HCT116 (cell line): ENCODE results near the gene C1orf159. TPM values are rescaled to one million over a fixed set of nuclear protein-coding genes. Genes with fewer than 3 reads are reported as not detected.

Experiments
- ATAC-seq: fragments of 200-7000 bp; cut with Tn5 transposase; 2 replicates; pipeline ENCODE4 v1.9.1; 2020; ENCODE audit warnings: mild to moderate bottlenecking, moderate library complexity
- BruUV-seq: library from RNA; stranded (reverse); fragments of 400-500 nt; replicated peaks from 2 replicates; lab custom pipeline; 2021; lab: Mats Ljungman, UMichigan
- CTCF ChIA-PET: fragments of 300-600 bp; sonication (Branson Sonifier 250); formaldehyde crosslinking; loops from one replicate; lab custom pipeline; 2021; ENCODE audit warnings: antibody characterized with exemption; lab: Charles Lee
- POLR2A ChIA-PET: fragments of 300-600, 350-600 bp; sonication (Branson Sonifier 250); formaldehyde crosslinking; loops from one replicate; lab custom pipeline; 2021; ENCODE audit warnings: antibody characterized with exemption; lab: Charles Lee
- RAD21 ChIA-PET, 2 experiments: fragments of 300-600 bp; sonication (Branson Sonifier 250); formaldehyde crosslinking; loops; one replicate each; lab custom pipeline; 2023; ENCODE audit warnings: low total read pairs in 2 of 2; ENCODE audit not compliant: uncharacterized antibody in 2 of 2, unreplicated experiment in 2 of 2, low non-redundant PET in 1 of 2; lab: Charles Lee
- DNase-seq: peaks from one replicate; pipeline ENCODE4 v3.0.0-alpha.2; 2010; ENCODE audit warnings: low read depth, low spot score
- H2AFZ ChIP-seq: fragments of 200-600 bp; shearing (Covaris generic), sonication (generic); 2 replicates; pipeline ENCODE4 v1.6.1; 2017; ENCODE audit warnings: low read depth, mixed run types, mixed read lengths, antibody characterized with exemption, low read length; ENCODE audit not compliant: poor library complexity, severe bottlenecking
- H3K27ac ChIP-seq: 2 replicates; pipeline ENCODE4 v1.5.1; 2012; ENCODE audit warnings: low read depth, low read length
- H3K27me3 ChIP-seq: fragments of 200-600 bp; sonication (generic); 2 replicates; pipeline ENCODE4 v1.6.1; 2016; ENCODE audit warnings: mixed run types, low read length, mixed read lengths; ENCODE audit not compliant: insufficient read depth
- H3K36me3 ChIP-seq, 2 experiments: fragments of 200-500 bp in 1 of 2; fragments of 200-600 bp in 1 of 2; sonication (Bioruptor generic) in 1 of 2; sonication (generic) in 1 of 2; 2 replicates each; pipeline versions ENCODE4 v1.5.1 to v1.6.1; 2014 to 2016; ENCODE audit warnings: low read length in 2 of 2, inconsistent platforms in 1 of 2, mixed read lengths in 1 of 2, mixed run types in 1 of 2; ENCODE audit not compliant: insufficient read depth in 2 of 2, control insufficient read depth in 1 of 2
- H3K4me1 ChIP-seq, 2 experiments: fragments of 200-600 bp in 1 of 2; sonication (generic) in 1 of 2; 2 replicates each; pipeline versions ENCODE4 v1.5.1 to v1.6.1; 2012 to 2017; ENCODE audit warnings: low read length in 2 of 2, inconsistent platforms in 1 of 2, mild to moderate bottlenecking in 1 of 2, mixed read lengths in 1 of 2, mixed run types in 1 of 2, moderate library complexity in 1 of 2; ENCODE audit not compliant: insufficient read depth in 2 of 2, control insufficient read depth in 1 of 2
- H3K4me2 ChIP-seq: fragments of 200-600 bp; sonication (generic); 2 replicates; pipeline ENCODE4 v1.6.1; 2017; ENCODE audit warnings: mixed run types, low read length, mixed read lengths
- H3K4me3 ChIP-seq, 2 experiments: fragments of 200-600 bp in 1 of 2; sonication (generic) in 1 of 2; replicated peaks in 1 of 2; 2 replicates each; pipeline ENCODE4 v1.5.1; 2011 to 2016; ENCODE audit warnings: low read length in 2 of 2, control low read depth in 1 of 2, low read depth in 1 of 2, mild to moderate bottlenecking in 1 of 2, mixed read lengths in 1 of 2, mixed run types in 1 of 2
- H3K79me2 ChIP-seq: fragments of 200-600 bp; sonication (generic); 2 replicates; pipeline ENCODE4 v1.6.1; 2017; ENCODE audit warnings: mild to moderate bottlenecking, mixed run types, low read length, moderate library complexity, mixed read lengths; ENCODE audit not compliant: insufficient read depth
- H3K9ac ChIP-seq: fragments of 200-600 bp; sonication (generic); 2 replicates; pipeline ENCODE4 v1.6.1; 2016; ENCODE audit warnings: low read length, mixed read lengths
- H3K9me2 ChIP-seq: fragments of 200-600 bp; sonication (generic), shearing (Covaris generic); 2 replicates; pipeline ENCODE4 v1.6.1; 2017; ENCODE audit warnings: mixed run types, mild to moderate bottlenecking, moderate library complexity; ENCODE audit not compliant: insufficient read depth
- H3K9me3 ChIP-seq, 2 experiments: fragments of 200-500 bp in 1 of 2; fragments of 200-600 bp in 1 of 2; sonication (Bioruptor generic) in 1 of 2; sonication (generic) in 1 of 2; 2 replicates each; pipeline ENCODE4 v1.6.1; 2014 to 2017; ENCODE audit warnings: low read length in 2 of 2, mixed read lengths in 2 of 2, inconsistent platforms in 1 of 2, low read depth in 1 of 2, mild to moderate bottlenecking in 1 of 2, mixed run types in 1 of 2, moderate library complexity in 1 of 2; ENCODE audit not compliant: control insufficient read depth in 1 of 2, insufficient read depth in 1 of 2
- H4K20me1 ChIP-seq: fragments of 200-600 bp; sonication (generic), shearing (Covaris generic); 2 replicates; pipeline ENCODE4 v1.6.1; 2017; ENCODE audit warnings: mixed run types, mild to moderate bottlenecking, moderate library complexity; ENCODE audit not compliant: insufficient read depth
- ATF3 ChIP-seq: IDR thresholded peaks from 2 replicates; pipeline ENCODE4 v1.6.1; 2012
- CBX3 ChIP-seq: IDR thresholded peaks from 2 replicates; pipeline ENCODE4 v1.6.1; 2012; ENCODE audit warnings: low read depth
- CEBPB ChIP-seq: IDR thresholded peaks from 2 replicates; pipeline ENCODE4 v1.6.1; 2012; ENCODE audit warnings: low read depth
- EZH2 ChIP-seq: fragments of 200-600 bp; sonication (generic); IDR thresholded peaks from 2 replicates; pipeline ENCODE4 v1.6.1; 2017; ENCODE audit warnings: antibody characterized with exemption, mixed run types
- EZH2phosphoT487 ChIP-seq: fragments of 200-600 bp; IDR thresholded peaks from 2 replicates; pipeline ENCODE4 v1.6.1; 2018; ENCODE audit warnings: antibody characterized with exemption, borderline replicate concordance
- FOSL1 ChIP-seq: IDR thresholded peaks from 2 replicates; pipeline ENCODE4 v1.6.1; 2012; ENCODE audit warnings: low read depth
- JUND ChIP-seq: IDR thresholded peaks from 2 replicates; pipeline ENCODE4 v1.6.1; 2012
- POLR2A ChIP-seq: IDR thresholded peaks from 2 replicates; pipeline ENCODE4 v1.7.0; 2011; ENCODE audit warnings: borderline replicate concordance; ENCODE audit not compliant: insufficient read depth, insufficient read length; ENCODE audit errors: extremely low read depth
- SIN3A ChIP-seq: IDR thresholded peaks from 2 replicates; pipeline ENCODE4 v1.6.1; 2012; ENCODE audit warnings: low read depth
- SRF ChIP-seq: IDR thresholded peaks from 2 replicates; pipeline ENCODE4 v1.6.1; 2012; ENCODE audit warnings: low read depth
- YY1 ChIP-seq: IDR thresholded peaks from 2 replicates; pipeline ENCODE4 v1.6.1; 2011; ENCODE audit warnings: low read length, low read depth, moderate library complexity, mild to moderate bottlenecking; ENCODE audit not compliant: insufficient replicate concordance; ENCODE audit errors: extremely low read depth
- ZBTB33 ChIP-seq: IDR thresholded peaks from 2 replicates; pipeline ENCODE4 v1.6.1; 2011; ENCODE audit warnings: mild to moderate bottlenecking, low read length, moderate library complexity; ENCODE audit not compliant: insufficient replicate concordance; ENCODE audit errors: extremely low read depth
- ZNF274 ChIP-seq: fragments of 200-500 bp; sonication (Bioruptor generic); IDR thresholded peaks from 2 replicates; pipeline ENCODE4 v1.6.1; 2014; ENCODE audit warnings: mild to moderate bottlenecking, low read depth, low read length, inconsistent platforms
- intact Hi-C: fragments of 100-400 bp; cut with micrococcal nuclease; formaldehyde crosslinking; loops from 2 replicates; pipeline ENCODE4 v1.10.0; 2022
- total RNA-seq: library from RNA; stranded (reverse); gene quantifications from one replicate; pipeline ENCODE4 v1.2.1, GENCODE V29; 2021; ENCODE audit not compliant: unreplicated experiment
- TF ChIP-seq, protein P1 (sequence below): IDR thresholded peaks from 2 replicates; pipeline ENCODE4 v1.6.1; 2012; ENCODE audit warnings: low read depth

C1orf159 gene
- total RNA-seq, 1 experiment from 2014 or later: 22.7 TPM

GRCh38 chr1:1053022-1053421 is 62.9 kb downstream of the C1orf159 start:
- Histone ChIP-seq H3K4me2 (no peak overlapping the region), H4K20me1 (no peaks in the 10 kb centered on the region), H3K4me3 (no peak overlapping the region), H2AFZ (no peak overlapping the region), H3K9me3 (no peaks in the 10 kb centered on the region), H3K27me3 (no peaks in the 10 kb centered on the region), H3K27ac (no peak overlapping the region), H3K4me1 (peaks cover 1 to 5% of the 10 kb centered on the region in 2 experiments; a peak in 3 of 4 replicates), H3K9ac (no peak overlapping the region), H3K9me2 (no peaks in the 10 kb centered on the region), H3K36me3 (peaks cover 10 to 22% of the 10 kb centered on the region in 2 experiments; a peak in 3 of 4 replicates), H3K79me2 (no peaks in the 10 kb centered on the region)
- RAD21 ChIA-PET: no interaction called here
- POLR2A ChIA-PET: no interaction called here
- no peak for DNase-seq
- BruUV-seq: no TSS peak
- intact Hi-C loops: no loop called here
- TF ChIP-seq CEBPB (no peak), SRF (no peak), SIN3A (no peak), FOSL1 (no peak), EZH2 (no peak)
- no peak for ATAC-seq
- CTCF ChIA-PET: interaction anchor here (0.7 kb wide), 1 partner anchor 11 kb away, joined by 3 read pairs; no protein-coding TSS in a partner anchor

DNA sequence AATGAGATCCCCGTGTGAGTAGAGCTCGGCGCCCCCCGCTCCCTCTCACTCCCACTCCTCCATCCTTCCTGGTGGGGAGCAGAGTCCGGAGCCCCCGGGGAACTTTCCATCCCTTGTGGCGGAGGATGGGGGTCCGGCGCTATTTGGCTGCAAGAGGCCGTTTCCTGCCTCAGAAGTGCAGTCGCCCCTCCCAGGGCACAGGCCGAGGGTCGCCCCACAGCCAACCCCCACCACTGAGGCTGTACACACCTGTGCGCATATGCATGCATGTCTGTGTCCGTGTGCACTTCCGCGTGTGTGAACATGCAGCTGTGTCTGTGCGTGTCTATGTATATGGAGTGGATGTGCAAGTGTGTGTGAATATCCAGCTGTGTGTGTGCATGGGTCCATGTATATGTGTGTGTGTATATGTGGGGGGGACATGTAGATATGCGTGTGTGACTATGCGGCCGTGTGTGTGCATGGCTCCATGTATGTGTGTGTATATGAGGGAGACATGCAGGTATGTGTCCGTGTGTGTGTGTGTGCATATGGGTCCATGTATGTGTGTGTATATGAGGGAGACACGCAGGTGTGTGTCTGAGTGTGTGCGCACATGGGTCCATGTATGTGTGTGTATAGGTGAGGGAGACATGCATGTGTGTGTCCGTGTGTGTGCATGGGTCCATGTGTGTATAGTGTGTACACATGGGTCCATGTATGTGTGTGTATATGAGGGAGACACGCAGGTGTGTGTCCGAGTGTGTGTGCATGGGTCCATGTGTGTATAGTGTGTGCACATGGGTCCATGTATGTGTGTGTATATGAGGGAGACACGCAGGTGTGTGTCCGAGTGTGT is 63.7 kb downstream of the C1orf159 start:
- RAD21 ChIA-PET: no interaction called here
- no peak for TF ChIP-seq ZBTB33
- no peak for TF ChIP-seq YY1
- TF ChIP-seq CBX3: no peak
- TF ChIP-seq EZH2phosphoT487: no peak
- TF ChIP-seq FOSL1: no peak
- no peak for TF ChIP-seq JUND
- TF ChIP-seq POLR2A: no peak
- no peak for TF ChIP-seq ATF3
- TF ChIP-seq, protein P1, sequence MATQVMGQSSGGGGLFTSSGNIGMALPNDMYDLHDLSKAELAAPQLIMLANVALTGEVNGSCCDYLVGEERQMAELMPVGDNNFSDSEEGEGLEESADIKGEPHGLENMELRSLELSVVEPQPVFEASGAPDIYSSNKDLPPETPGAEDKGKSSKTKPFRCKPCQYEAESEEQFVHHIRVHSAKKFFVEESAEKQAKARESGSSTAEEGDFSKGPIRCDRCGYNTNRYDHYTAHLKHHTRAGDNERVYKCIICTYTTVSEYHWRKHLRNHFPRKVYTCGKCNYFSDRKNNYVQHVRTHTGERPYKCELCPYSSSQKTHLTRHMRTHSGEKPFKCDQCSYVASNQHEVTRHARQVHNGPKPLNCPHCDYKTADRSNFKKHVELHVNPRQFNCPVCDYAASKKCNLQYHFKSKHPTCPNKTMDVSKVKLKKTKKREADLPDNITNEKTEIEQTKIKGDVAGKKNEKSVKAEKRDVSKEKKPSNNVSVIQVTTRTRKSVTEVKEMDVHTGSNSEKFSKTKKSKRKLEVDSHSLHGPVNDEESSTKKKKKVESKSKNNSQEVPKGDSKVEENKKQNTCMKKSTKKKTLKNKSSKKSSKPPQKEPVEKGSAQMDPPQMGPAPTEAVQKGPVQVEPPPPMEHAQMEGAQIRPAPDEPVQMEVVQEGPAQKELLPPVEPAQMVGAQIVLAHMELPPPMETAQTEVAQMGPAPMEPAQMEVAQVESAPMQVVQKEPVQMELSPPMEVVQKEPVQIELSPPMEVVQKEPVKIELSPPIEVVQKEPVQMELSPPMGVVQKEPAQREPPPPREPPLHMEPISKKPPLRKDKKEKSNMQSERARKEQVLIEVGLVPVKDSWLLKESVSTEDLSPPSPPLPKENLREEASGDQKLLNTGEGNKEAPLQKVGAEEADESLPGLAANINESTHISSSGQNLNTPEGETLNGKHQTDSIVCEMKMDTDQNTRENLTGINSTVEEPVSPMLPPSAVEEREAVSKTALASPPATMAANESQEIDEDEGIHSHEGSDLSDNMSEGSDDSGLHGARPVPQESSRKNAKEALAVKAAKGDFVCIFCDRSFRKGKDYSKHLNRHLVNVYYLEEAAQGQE: no peak
- TF ChIP-seq ZNF274: no peak
- TF ChIP-seq SIN3A: no peak

More for the DNA sequence above, 63.7 kb downstream of the C1orf159 start:
- Histone ChIP-seq H3K27me3 (no peaks in the 10 kb centered on the region), H3K9me3 (no peaks in the 10 kb centered on the region), H2AFZ (no peak overlapping the region), H3K79me2 (no peaks in the 10 kb centered on the region), H3K4me1 (no peaks in the 10 kb centered on the region), H3K9ac (no peak overlapping the region), H3K4me3 (no peak overlapping the region), H3K36me3 (peaks cover 14 to 24% of the 10 kb centered on the region in 2 experiments; a peak in 3 of 4 replicates), H3K27ac (no peak overlapping the region), H3K9me2 (no peaks in the 10 kb centered on the region), H4K20me1 (no peaks in the 10 kb centered on the region), H3K4me2 (no peak overlapping the region)
- no TSS peak for BruUV-seq
- ChIA-PET POLR2A (no interaction called here), CTCF (no interaction called here)
- intact Hi-C loops: no loop called here
- DNase-seq: no peak
- ATAC-seq: no peak
